Memory B cell (primary cell): ENCODE data around the gene SRI.
A peak's percentile ranks its signal among the peaks of the same experiment; 100 is the strongest.

Source experiments
- ATAC-seq: fragments of 150-1000 bp; cut with Tn5 transposase; 2 replicates; pipeline ENCODE4 v1.10.0; 2021; ENCODE audit warnings: low read depth, mild to moderate bottlenecking, moderate library complexity
- DNase-seq, 2 donors: peaks; one replicate each; pipeline ENCODE4 v3.0.0; 2022; ENCODE audit warnings: low spot score in 2 of 2
- H3K27ac Mint-ChIP-seq: one replicate; pipeline ENCODE4 v1.8.0; 2022; ENCODE audit warnings: mild to moderate bottlenecking, moderate library complexity, mixed read lengths
- H3K27me3 Mint-ChIP-seq: one replicate; pipeline ENCODE4 v1.8.0; 2022; ENCODE audit warnings: mixed read lengths
- H3K36me3 Mint-ChIP-seq: one replicate; pipeline ENCODE4 v1.8.0; 2022; ENCODE audit warnings: mild to moderate bottlenecking, mixed read lengths
- H3K4me1 Mint-ChIP-seq: one replicate; pipeline ENCODE4 v1.8.0; 2022; ENCODE audit warnings: mixed read lengths
- H3K4me3 Mint-ChIP-seq: one replicate; pipeline ENCODE4 v1.8.0; 2022; ENCODE audit warnings: mild to moderate bottlenecking, moderate library complexity, mixed read lengths
- H3K9me3 Mint-ChIP-seq: one replicate; pipeline ENCODE4 v1.8.0; 2022; ENCODE audit warnings: mixed read lengths

The SRI gene

GRCh38 chr7:88215295-88215694 is 4.5 kb downstream of the SRI start:
- H3K9me3 Mint-ChIP-seq, result no peaks in the 10 kb centered on the region
- no peak for ATAC-seq
- H3K27me3 Mint-ChIP-seq, result no peaks in the 10 kb centered on the region
- peaks cover 18% of the 10 kb centered on the region for H3K36me3 Mint-ChIP-seq
- no peak overlapping the region for H3K4me3 Mint-ChIP-seq
- H3K4me1 Mint-ChIP-seq, result peaks cover 20% of the 10 kb centered on the region
- DNase-seq, result no peak
- H3K27ac Mint-ChIP-seq, result no peak overlapping the region

- ATAC-seq, result no peak
Observed at GRCh38 chr7:88214456-88214855, 5.4 kb downstream of the SRI start.

GRCh38 chr7:88212918-88213317 is 6.9 kb downstream of the SRI start:
- ATAC-seq, result no peak
- no peaks in the 10 kb centered on the region for H3K27me3 Mint-ChIP-seq
- H3K9me3 Mint-ChIP-seq, result no peaks in the 10 kb centered on the region
- no peak overlapping the region for H3K4me3 Mint-ChIP-seq
- peak overlapping the region; percentile 23 for H3K27ac Mint-ChIP-seq
- peaks cover 23% of the 10 kb centered on the region for H3K36me3 Mint-ChIP-seq
- DNase-seq, result no peak
- H3K4me1 Mint-ChIP-seq, result peaks cover 11% of the 10 kb centered on the region

More at GRCh38 chr7:88214456-88214855, 5.4 kb downstream of the SRI start:
- peaks cover 20% of the 10 kb centered on the region for H3K4me1 Mint-ChIP-seq
- H3K4me3 Mint-ChIP-seq, result no peak overlapping the region
- no peak overlapping the region for H3K27ac Mint-ChIP-seq
- H3K27me3 Mint-ChIP-seq, result no peaks in the 10 kb centered on the region
- H3K9me3 Mint-ChIP-seq, result no peaks in the 10 kb centered on the region
- H3K36me3 Mint-ChIP-seq, result peaks cover 18% of the 10 kb centered on the region
- no peak for DNase-seq

- no peak for ATAC-seq
- Mint-ChIP-seq H3K4me1 (peaks cover 6% of the 10 kb centered on the region), H3K27me3 (no peaks in the 10 kb centered on the region), H3K9me3 (no peaks in the 10 kb centered on the region), H3K27ac (no peak overlapping the region), H3K4me3 (no peak overlapping the region), H3K36me3 (peaks cover 33% of the 10 kb centered on the region)
- DNase-seq, result no peak
Observed at GRCh38 chr7:88208521-88208920, 11.3 kb downstream of the SRI start.

GRCh38 chr7:88206254-88206653 is 13.6 kb downstream of the SRI start:
- no peak for DNase-seq
- Mint-ChIP-seq H3K36me3 (peaks cover 31% of the 10 kb centered on the region), H3K4me1 (no peaks in the 10 kb centered on the region), H3K27me3 (no peaks in the 10 kb centered on the region), H3K27ac (no peak overlapping the region), H3K9me3 (no peaks in the 10 kb centered on the region), H3K4me3 (no peak overlapping the region)
- no peak for ATAC-seq

- Mint-ChIP-seq H3K9me3 (no peaks in the 10 kb centered on the region), H3K4me1 (no peaks in the 10 kb centered on the region), H3K36me3 (peaks cover 31% of the 10 kb centered on the region), H3K27ac (no peak overlapping the region), H3K4me3 (no peak overlapping the region), H3K27me3 (no peaks in the 10 kb centered on the region)
- ATAC-seq, result no peak
- DNase-seq, result no peak
Observed at GRCh38 chr7:88205179-88205578, 14.7 kb downstream of the SRI start.

- DNase-seq (no peak), ATAC-seq (no peak)
- Mint-ChIP-seq H3K9me3 (no peaks in the 10 kb centered on the region), H3K4me3 (no peak overlapping the region), H3K27me3 (no peaks in the 10 kb centered on the region), H3K4me1 (no peaks in the 10 kb centered on the region), H3K36me3 (peaks cover 31% of the 10 kb centered on the region), H3K27ac (no peak overlapping the region)
Observed at GRCh38 chr7:88204525-88205110, 15.2 kb downstream of the SRI start.

- ATAC-seq (no peak), DNase-seq (no peak)
- H3K27me3 Mint-ChIP-seq, result no peaks in the 10 kb centered on the region
- peak overlapping the region; percentile 7 for H3K27ac Mint-ChIP-seq
- no peak overlapping the region for H3K4me3 Mint-ChIP-seq
- H3K36me3 Mint-ChIP-seq, result peaks cover 28% of the 10 kb centered on the region
- no peaks in the 10 kb centered on the region for H3K4me1 Mint-ChIP-seq
- no peaks in the 10 kb centered on the region for H3K9me3 Mint-ChIP-seq
Observed at GRCh38 chr7:88203401-88203800, 16.4 kb downstream of the SRI start.

- Mint-ChIP-seq H3K27ac (peak overlapping the region; percentile 7), H3K4me3 (no peak overlapping the region), H3K27me3 (no peaks in the 10 kb centered on the region), H3K36me3 (peaks cover 26% of the 10 kb centered on the region), H3K4me1 (no peaks in the 10 kb centered on the region), H3K9me3 (no peaks in the 10 kb centered on the region)
- DNase-seq (no peak), ATAC-seq (no peak)
Observed at GRCh38 chr7:88202799-88203198, 17.0 kb downstream of the SRI start.

GRCh38 chr7:88202278-88202677 is 17.6 kb downstream of the SRI start:
- H3K27ac Mint-ChIP-seq, result no peak overlapping the region
- no peaks in the 10 kb centered on the region for H3K9me3 Mint-ChIP-seq
- no peak overlapping the region for H3K4me3 Mint-ChIP-seq
- peaks cover 25% of the 10 kb centered on the region for H3K36me3 Mint-ChIP-seq
- ATAC-seq (no peak), DNase-seq (no peak)
- no peaks in the 10 kb centered on the region for H3K4me1 Mint-ChIP-seq
- H3K27me3 Mint-ChIP-seq, result no peaks in the 10 kb centered on the region

GRCh38 chr7:88201305-88201704 is 18.5 kb downstream of the SRI start:
- H3K27ac Mint-ChIP-seq, result no peak overlapping the region
- no peak overlapping the region for H3K4me3 Mint-ChIP-seq
- peaks cover 22% of the 10 kb centered on the region for H3K36me3 Mint-ChIP-seq
- DNase-seq (no peak), ATAC-seq (no peak)
- no peaks in the 10 kb centered on the region for H3K27me3 Mint-ChIP-seq
- H3K9me3 Mint-ChIP-seq, result no peaks in the 10 kb centered on the region
- no peaks in the 10 kb centered on the region for H3K4me1 Mint-ChIP-seq

- H3K27me3 Mint-ChIP-seq, result no peaks in the 10 kb centered on the region
- H3K27ac Mint-ChIP-seq, result no peak overlapping the region
- no peak overlapping the region for H3K4me3 Mint-ChIP-seq
- no peaks in the 10 kb centered on the region for H3K9me3 Mint-ChIP-seq
- ATAC-seq, result no peak
- no peaks in the 10 kb centered on the region for H3K4me1 Mint-ChIP-seq
- peaks cover 21% of the 10 kb centered on the region for H3K36me3 Mint-ChIP-seq
- DNase-seq, result no peak
Observed at GRCh38 chr7:88200789-88201188, 19.0 kb downstream of the SRI start.

GRCh38 chr7:88200261-88200660 is 19.6 kb downstream of the SRI start:
- H3K36me3 Mint-ChIP-seq, result peaks cover 20% of the 10 kb centered on the region
- no peaks in the 10 kb centered on the region for H3K27me3 Mint-ChIP-seq
- ATAC-seq, result no peak
- H3K27ac Mint-ChIP-seq, result no peak overlapping the region
- no peaks in the 10 kb centered on the region for H3K4me1 Mint-ChIP-seq
- H3K4me3 Mint-ChIP-seq, result no peak overlapping the region
- no peak for DNase-seq
- no peaks in the 10 kb centered on the region for H3K9me3 Mint-ChIP-seq

GRCh38 chr7:88191911-88192310 is 27.9 kb downstream of the SRI start:
- ATAC-seq (no peak), DNase-seq (no peak)
- Mint-ChIP-seq H3K27ac (no peak overlapping the region), H3K4me3 (no peak overlapping the region), H3K4me1 (no peaks in the 10 kb centered on the region), H3K27me3 (no peaks in the 10 kb centered on the region), H3K9me3 (no peaks in the 10 kb centered on the region), H3K36me3 (no peaks in the 10 kb centered on the region)

- ATAC-seq (no peak), DNase-seq (no peak)
- Mint-ChIP-seq H3K4me1 (no peaks in the 10 kb centered on the region), H3K4me3 (no peak overlapping the region), H3K27me3 (no peaks in the 10 kb centered on the region), H3K27ac (no peak overlapping the region), H3K36me3 (no peaks in the 10 kb centered on the region), H3K9me3 (no peaks in the 10 kb centered on the region)
Observed at GRCh38 chr7:88185650-88186049, 34.2 kb downstream of the SRI start.
